GM12878 (cell line): ENCODE data around the gene KCNK1. TPM values are rescaled to one million over a fixed set of nuclear protein-coding genes. Genes with fewer than 3 reads are reported as not detected.

ENCODE experiments used
- BMI1 ChIP-seq: fragments of 450-650 bp; IDR thresholded peaks from 2 replicates; pipeline ENCODE4 v1.6.1; 2016; ENCODE audit warnings: mild to moderate bottlenecking, moderate library complexity, borderline replicate concordance
- CBX5 ChIP-seq: sonication (generic); IDR thresholded peaks from 2 replicates; pipeline ENCODE4 v1.6.1; 2016; ENCODE audit warnings: low read depth, moderate library complexity, mild to moderate bottlenecking, inconsistent platforms
- ETV6 ChIP-seq, 2 experiments: fragments of 450-650 bp in 1 of 2; IDR thresholded peaks in 1 of 2; conservative IDR thresholded peaks in 1 of 2; 2 replicates each; pipeline ENCODE4 v1.6.1; 2014; ENCODE audit warnings: antibody characterized with exemption in 1 of 2, borderline replicate concordance in 1 of 2, low read depth in 1 of 2, mild to moderate bottlenecking in 1 of 2, moderate library complexity in 1 of 2
- NFXL1 ChIP-seq: fragments of 450-650 bp; IDR thresholded peaks from 2 replicates; pipeline ENCODE4 v1.6.1; 2017; ENCODE audit warnings: antibody characterized with exemption, mild to moderate bottlenecking, borderline replicate concordance
- polyA plus RNA-seq, 11 experiments: library from polyadenylated mRNA; depleted of rRNA in 4 of 11; unstranded in 6 of 11; stranded (reverse) in 5 of 11; fragments of >200 nt; fragmentation: Nextera tagmentation in 4 of 11; fragmentation: Illumina TruSeq in 1 of 11; extraction: Ambion mirVana in 4 of 11; extraction: Trizol in 1 of 11; gene quantifications; 1 replicate in 1 of 11; 2 replicates in 10 of 11; pipeline versions ENCODE4 v1.2.1 to v1.2.3, GENCODE V29; 2011 to 2016; ENCODE audit warnings: inconsistent platforms in 2 of 11, missing spikeins in 2 of 11, low read depth in 1 of 11
- total RNA-seq, 4 experiments: library from RNA; depleted of rRNA in 3 of 4; stranded (reverse); fragments of >200 nt in 3 of 4; fragmentation: Illumina TruSeq in 1 of 4; extraction: Trizol in 1 of 4; gene quantifications; 2 replicates each; pipeline versions ENCODE4 v1.2.1 to v1.2.3, GENCODE V29; 2013 to 2021
- TF ChIP-seq, protein P1 (sequence below): IDR thresholded peaks from 2 replicates; pipeline ENCODE4 v1.6.1; 2012; ENCODE audit warnings: improper control_type of control experiment, low read depth, low read length; ENCODE audit not compliant: insufficient replicate concordance
- TF ChIP-seq, protein P2 (sequence below): fragments of 450-650 bp; IDR thresholded peaks from 2 replicates; pipeline ENCODE4 v1.6.1; 2017; ENCODE audit warnings: mild to moderate bottlenecking, low read depth, inconsistent platforms; ENCODE audit not compliant: poor library complexity, severe bottlenecking
- TF ChIP-seq, protein P3 (sequence below): IDR thresholded peaks from 2 replicates; pipeline ENCODE4 v1.6.1; 2012; ENCODE audit warnings: low read depth, low read length, improper control_type of control experiment
- TF ChIP-seq, protein P4 (sequence below): fragments of 450-650 bp; IDR thresholded peaks from 2 replicates; pipeline ENCODE4 v1.6.1; 2016; ENCODE audit warnings: mild to moderate bottlenecking, moderate library complexity, borderline replicate concordance
- TF ChIP-seq, protein P5 (sequence below): fragments of 450-650 bp; IDR thresholded peaks from 2 replicates; pipeline ENCODE4 v1.6.1; 2018; ENCODE audit warnings: borderline replicate concordance, mild to moderate bottlenecking; ENCODE audit not compliant: partially characterized antibody
- TF ChIP-seq, protein P6 (sequence below): fragments of 450-650 bp; IDR thresholded peaks from 2 replicates; pipeline ENCODE4 v1.6.1; 2016; ENCODE audit warnings: mild to moderate bottlenecking

KCNK1 gene
- total and polyA plus RNA-seq, 10 of the 15 experiments (the other 5 are each of a cell fraction or from before 2014, with no cell fraction given), result 9.4 to 27.6 (median 15.1) TPM

DNA sequence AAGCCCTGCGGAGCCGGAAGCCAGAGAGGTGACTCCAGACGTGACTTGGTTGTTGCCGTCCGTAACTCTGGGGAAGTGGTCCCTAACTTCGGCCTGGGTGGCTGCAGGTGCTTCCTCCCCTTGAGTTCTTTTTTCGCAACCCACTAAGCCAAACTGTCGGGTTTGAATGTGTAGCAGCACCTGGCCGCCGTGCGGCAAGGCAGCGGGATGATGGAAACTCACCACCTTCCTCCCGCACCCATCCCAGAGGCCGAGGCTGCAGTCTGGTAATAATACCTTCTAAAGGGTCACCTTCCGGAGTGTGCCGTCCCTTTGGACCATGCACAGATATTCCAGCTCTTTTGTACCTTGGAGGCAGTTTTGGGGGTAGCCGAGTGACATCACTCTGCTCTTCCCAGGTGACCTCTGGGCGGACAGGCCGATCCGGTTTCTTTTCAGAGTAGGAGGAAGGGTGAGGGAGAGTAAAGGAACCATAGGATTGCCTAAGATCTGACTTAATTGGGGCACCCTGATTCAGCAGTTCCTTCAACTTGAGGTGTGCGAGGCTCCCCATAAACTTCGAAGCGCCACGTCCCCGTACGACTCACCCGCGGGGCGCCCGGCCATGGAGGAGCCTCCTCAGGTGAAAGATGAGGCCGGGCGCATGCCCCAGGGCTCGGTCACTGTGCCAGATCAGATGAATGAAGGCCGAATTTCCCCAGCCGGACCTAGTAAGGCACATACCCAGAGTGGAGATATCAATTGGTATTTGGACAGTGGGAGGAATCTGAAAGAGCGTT lies 1.0 kb downstream of the KCNK1 start (continued):
- TF ChIP-seq, protein P1, sequence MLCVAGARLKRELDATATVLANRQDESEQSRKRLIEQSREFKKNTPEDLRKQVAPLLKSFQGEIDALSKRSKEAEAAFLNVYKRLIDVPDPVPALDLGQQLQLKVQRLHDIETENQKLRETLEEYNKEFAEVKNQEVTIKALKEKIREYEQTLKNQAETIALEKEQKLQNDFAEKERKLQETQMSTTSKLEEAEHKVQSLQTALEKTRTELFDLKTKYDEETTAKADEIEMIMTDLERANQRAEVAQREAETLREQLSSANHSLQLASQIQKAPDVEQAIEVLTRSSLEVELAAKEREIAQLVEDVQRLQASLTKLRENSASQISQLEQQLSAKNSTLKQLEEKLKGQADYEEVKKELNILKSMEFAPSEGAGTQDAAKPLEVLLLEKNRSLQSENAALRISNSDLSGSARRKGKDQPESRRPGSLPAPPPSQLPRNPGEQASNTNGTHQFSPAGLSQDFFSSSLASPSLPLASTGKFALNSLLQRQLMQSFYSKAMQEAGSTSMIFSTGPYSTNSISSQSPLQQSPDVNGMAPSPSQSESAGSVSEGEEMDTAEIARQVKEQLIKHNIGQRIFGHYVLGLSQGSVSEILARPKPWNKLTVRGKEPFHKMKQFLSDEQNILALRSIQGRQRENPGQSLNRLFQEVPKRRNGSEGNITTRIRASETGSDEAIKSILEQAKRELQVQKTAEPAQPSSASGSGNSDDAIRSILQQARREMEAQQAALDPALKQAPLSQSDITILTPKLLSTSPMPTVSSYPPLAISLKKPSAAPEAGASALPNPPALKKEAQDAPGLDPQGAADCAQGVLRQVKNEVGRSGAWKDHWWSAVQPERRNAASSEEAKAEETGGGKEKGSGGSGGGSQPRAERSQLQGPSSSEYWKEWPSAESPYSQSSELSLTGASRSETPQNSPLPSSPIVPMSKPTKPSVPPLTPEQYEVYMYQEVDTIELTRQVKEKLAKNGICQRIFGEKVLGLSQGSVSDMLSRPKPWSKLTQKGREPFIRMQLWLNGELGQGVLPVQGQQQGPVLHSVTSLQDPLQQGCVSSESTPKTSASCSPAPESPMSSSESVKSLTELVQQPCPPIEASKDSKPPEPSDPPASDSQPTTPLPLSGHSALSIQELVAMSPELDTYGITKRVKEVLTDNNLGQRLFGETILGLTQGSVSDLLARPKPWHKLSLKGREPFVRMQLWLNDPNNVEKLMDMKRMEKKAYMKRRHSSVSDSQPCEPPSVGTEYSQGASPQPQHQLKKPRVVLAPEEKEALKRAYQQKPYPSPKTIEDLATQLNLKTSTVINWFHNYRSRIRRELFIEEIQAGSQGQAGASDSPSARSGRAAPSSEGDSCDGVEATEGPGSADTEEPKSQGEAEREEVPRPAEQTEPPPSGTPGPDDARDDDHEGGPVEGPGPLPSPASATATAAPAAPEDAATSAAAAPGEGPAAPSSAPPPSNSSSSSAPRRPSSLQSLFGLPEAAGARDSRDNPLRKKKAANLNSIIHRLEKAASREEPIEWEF, result no peak
- TF ChIP-seq, protein P2, sequence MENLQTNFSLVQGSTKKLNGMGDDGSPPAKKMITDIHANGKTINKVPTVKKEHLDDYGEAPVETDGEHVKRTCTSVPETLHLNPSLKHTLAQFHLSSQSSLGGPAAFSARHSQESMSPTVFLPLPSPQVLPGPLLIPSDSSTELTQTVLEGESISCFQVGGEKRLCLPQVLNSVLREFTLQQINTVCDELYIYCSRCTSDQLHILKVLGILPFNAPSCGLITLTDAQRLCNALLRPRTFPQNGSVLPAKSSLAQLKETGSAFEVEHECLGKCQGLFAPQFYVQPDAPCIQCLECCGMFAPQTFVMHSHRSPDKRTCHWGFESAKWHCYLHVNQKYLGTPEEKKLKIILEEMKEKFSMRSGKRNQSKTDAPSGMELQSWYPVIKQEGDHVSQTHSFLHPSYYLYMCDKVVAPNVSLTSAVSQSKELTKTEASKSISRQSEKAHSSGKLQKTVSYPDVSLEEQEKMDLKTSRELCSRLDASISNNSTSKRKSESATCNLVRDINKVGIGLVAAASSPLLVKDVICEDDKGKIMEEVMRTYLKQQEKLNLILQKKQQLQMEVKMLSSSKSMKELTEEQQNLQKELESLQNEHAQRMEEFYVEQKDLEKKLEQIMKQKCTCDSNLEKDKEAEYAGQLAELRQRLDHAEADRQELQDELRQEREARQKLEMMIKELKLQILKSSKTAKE, result no peak
- TF ChIP-seq ETV6 (conservative IDR thresholded peaks at IDR 0.05 in 1 of 2, IDR thresholded peaks at IDR 0.05 in 1 of 2; ENCODE audit: borderline replicate concordance in 1 of 2, low read depth in 1 of 2), result no peak
- no peak for TF ChIP-seq BMI1
- TF ChIP-seq, protein P3, sequence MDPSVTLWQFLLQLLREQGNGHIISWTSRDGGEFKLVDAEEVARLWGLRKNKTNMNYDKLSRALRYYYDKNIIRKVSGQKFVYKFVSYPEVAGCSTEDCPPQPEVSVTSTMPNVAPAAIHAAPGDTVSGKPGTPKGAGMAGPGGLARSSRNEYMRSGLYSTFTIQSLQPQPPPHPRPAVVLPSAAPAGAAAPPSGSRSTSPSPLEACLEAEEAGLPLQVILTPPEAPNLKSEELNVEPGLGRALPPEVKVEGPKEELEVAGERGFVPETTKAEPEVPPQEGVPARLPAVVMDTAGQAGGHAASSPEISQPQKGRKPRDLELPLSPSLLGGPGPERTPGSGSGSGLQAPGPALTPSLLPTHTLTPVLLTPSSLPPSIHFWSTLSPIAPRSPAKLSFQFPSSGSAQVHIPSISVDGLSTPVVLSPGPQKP, result no peak
- TF ChIP-seq, protein P4, sequence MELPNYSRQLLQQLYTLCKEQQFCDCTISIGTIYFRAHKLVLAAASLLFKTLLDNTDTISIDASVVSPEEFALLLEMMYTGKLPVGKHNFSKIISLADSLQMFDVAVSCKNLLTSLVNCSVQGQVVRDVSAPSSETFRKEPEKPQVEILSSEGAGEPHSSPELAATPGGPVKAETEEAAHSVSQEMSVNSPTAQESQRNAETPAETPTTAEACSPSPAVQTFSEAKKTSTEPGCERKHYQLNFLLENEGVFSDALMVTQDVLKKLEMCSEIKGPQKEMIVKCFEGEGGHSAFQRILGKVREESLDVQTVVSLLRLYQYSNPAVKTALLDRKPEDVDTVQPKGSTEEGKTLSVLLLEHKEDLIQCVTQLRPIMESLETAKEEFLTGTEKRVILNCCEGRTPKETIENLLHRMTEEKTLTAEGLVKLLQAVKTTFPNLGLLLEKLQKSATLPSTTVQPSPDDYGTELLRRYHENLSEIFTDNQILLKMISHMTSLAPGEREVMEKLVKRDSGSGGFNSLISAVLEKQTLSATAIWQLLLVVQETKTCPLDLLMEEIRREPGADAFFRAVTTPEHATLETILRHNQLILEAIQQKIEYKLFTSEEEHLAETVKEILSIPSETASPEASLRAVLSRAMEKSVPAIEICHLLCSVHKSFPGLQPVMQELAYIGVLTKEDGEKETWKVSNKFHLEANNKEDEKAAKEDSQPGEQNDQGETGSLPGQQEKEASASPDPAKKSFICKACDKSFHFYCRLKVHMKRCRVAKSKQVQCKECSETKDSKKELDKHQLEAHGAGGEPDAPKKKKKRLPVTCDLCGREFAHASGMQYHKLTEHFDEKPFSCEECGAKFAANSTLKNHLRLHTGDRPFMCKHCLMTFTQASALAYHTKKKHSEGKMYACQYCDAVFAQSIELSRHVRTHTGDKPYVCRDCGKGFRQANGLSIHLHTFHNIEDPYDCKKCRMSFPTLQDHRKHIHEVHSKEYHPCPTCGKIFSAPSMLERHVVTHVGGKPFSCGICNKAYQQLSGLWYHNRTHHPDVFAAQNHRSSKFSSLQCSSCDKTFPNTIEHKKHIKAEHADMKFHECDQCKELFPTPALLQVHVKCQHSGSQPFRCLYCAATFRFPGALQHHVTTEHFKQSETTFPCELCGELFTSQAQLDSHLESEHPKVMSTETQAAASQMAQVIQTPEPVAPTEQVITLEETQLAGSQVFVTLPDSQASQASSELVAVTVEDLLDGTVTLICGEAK, result peak; percentile 13; the same call in 1 of the 2 replicates
- TF ChIP-seq, protein P5, sequence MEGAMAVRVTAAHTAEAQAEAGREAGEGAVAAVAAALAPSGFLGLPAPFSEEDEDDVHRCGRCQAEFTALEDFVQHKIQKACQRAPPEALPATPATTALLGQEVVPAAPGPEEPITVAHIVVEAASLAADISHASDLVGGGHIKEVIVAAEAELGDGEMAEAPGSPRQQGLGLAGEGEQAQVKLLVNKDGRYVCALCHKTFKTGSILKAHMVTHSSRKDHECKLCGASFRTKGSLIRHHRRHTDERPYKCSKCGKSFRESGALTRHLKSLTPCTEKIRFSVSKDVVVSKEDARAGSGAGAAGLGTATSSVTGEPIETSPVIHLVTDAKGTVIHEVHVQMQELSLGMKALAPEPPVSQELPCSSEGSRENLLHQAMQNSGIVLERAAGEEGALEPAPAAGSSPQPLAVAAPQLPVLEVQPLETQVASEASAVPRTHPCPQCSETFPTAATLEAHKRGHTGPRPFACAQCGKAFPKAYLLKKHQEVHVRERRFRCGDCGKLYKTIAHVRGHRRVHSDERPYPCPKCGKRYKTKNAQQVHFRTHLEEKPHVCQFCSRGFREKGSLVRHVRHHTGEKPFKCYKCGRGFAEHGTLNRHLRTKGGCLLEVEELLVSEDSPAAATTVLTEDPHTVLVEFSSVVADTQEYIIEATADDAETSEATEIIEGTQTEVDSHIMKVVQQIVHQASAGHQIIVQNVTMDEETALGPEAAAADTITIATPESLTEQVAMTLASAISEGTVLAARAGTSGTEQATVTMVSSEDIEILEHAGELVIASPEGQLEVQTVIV, result no peak
- no peak for TF ChIP-seq NFXL1
- TF ChIP-seq, protein P6, sequence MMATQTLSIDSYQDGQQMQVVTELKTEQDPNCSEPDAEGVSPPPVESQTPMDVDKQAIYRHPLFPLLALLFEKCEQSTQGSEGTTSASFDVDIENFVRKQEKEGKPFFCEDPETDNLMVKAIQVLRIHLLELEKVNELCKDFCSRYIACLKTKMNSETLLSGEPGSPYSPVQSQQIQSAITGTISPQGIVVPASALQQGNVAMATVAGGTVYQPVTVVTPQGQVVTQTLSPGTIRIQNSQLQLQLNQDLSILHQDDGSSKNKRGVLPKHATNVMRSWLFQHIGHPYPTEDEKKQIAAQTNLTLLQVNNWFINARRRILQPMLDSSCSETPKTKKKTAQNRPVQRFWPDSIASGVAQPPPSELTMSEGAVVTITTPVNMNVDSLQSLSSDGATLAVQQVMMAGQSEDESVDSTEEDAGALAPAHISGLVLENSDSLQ, result no peak
- no peak for TF ChIP-seq CBX5
